Activated CD4-positive, alpha-beta T cell treated with anti-CD3 and anti-CD28 coated beads for 4 hours (primary cell): ENCODE data around the gene DUOXA1.
"Not testable (repeated sequence)": the region's sequence is repeated elsewhere in the genome, so short reads cannot be mapped to it uniquely, and the experiment has no call there.

Source experiments
- DNase-seq, 2 donors: peaks; one replicate each; pipeline ENCODE4 v3.0.0-alpha.2; 2020

DUOXA1 gene

GRCh38 chr15:45087513-45087912 lies 42.2 kb downstream of the DUOXA1 start:
- no peak for DNase-seq

GRCh38 chr15:45084163-45084562 lies 45.5 kb downstream of the DUOXA1 start:
- DNase-seq = no peak

- DNase-seq = no peak
Measured at GRCh38 chr15:45083223-45083622, 46.5 kb downstream of the DUOXA1 start.

GRCh38 chr15:45082412-45082811 lies 47.3 kb downstream of the DUOXA1 start:
- DNase-seq = not testable (repeated sequence)

GRCh38 chr15:45080593-45080992 lies 49.1 kb downstream of the DUOXA1 start:
- not testable (repeated sequence) for DNase-seq

- DNase-seq = not testable (repeated sequence)
Measured at GRCh38 chr15:45079628-45080246, 49.9 kb downstream of the DUOXA1 start.

GRCh38 chr15:45079201-45079600 lies 50.5 kb downstream of the DUOXA1 start:
- not testable (repeated sequence) for DNase-seq

GRCh38 chr15:45077391-45077790 lies 52.3 kb downstream of the DUOXA1 start:
- DNase-seq = not testable (repeated sequence)

GRCh38 chr15:45075440-45076320 lies 54.0 kb downstream of the DUOXA1 start:
- not testable (repeated sequence) for DNase-seq

- DNase-seq = not testable (repeated sequence)
Measured at GRCh38 chr15:45073602-45074001, 56.1 kb downstream of the DUOXA1 start.

GRCh38 chr15:45069942-45070360 lies 59.7 kb downstream of the DUOXA1 start:
- not testable (repeated sequence) for DNase-seq
